ENCODE data around the gene RNF149. TPM values are rescaled to one million over a fixed set of nuclear protein-coding genes. Genes with fewer than 3 reads are reported as not detected.

RNF149 gene
- total RNA-seq, 1 donor from 2014 or later: 32.0 TPM

- peak overlapping the region; percentile 93 for H3K4me3 Mint-ChIP-seq (ENCODE audit: unreplicated experiment)
- H3K36me3 Mint-ChIP-seq (ENCODE audit: low read depth, unreplicated experiment): peaks cover 5% of the 10 kb centered on the region
- no peaks in the 10 kb centered on the region for H3K9me3 Mint-ChIP-seq (ENCODE audit: unreplicated experiment)
- no peaks in the 10 kb centered on the region for H3K27me3 Mint-ChIP-seq (ENCODE audit: unreplicated experiment)
- TF ChIP-seq, protein P1, sequence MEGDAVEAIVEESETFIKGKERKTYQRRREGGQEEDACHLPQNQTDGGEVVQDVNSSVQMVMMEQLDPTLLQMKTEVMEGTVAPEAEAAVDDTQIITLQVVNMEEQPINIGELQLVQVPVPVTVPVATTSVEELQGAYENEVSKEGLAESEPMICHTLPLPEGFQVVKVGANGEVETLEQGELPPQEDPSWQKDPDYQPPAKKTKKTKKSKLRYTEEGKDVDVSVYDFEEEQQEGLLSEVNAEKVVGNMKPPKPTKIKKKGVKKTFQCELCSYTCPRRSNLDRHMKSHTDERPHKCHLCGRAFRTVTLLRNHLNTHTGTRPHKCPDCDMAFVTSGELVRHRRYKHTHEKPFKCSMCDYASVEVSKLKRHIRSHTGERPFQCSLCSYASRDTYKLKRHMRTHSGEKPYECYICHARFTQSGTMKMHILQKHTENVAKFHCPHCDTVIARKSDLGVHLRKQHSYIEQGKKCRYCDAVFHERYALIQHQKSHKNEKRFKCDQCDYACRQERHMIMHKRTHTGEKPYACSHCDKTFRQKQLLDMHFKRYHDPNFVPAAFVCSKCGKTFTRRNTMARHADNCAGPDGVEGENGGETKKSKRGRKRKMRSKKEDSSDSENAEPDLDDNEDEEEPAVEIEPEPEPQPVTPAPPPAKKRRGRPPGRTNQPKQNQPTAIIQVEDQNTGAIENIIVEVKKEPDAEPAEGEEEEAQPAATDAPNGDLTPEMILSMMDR (IDR thresholded peaks at IDR 0.05; ENCODE audit: unreplicated experiment): no peak
- peak; percentile 25 for DNase-seq (ENCODE audit: low spot score)
- H3K27ac Mint-ChIP-seq (ENCODE audit: unreplicated experiment): no peak overlapping the region
- H3K4me1 Mint-ChIP-seq (ENCODE audit: unreplicated experiment): peaks cover 31% of the 10 kb centered on the region
Measured at GRCh38 chr2:101307950-101308431, 510 bp downstream of the RNF149 start.

- no peaks in the 10 kb centered on the region for H3K27me3 Mint-ChIP-seq (ENCODE audit: unreplicated experiment)
- no peak for DNase-seq (ENCODE audit: low spot score)
- H3K4me1 Mint-ChIP-seq (ENCODE audit: unreplicated experiment): peaks cover 31% of the 10 kb centered on the region
- no peaks in the 10 kb centered on the region for H3K9me3 Mint-ChIP-seq (ENCODE audit: unreplicated experiment)
- no peak overlapping the region for H3K27ac Mint-ChIP-seq (ENCODE audit: unreplicated experiment)
- peak overlapping the region; percentile 93 for H3K4me3 Mint-ChIP-seq (ENCODE audit: unreplicated experiment)
- peaks cover 5% of the 10 kb centered on the region for H3K36me3 Mint-ChIP-seq (ENCODE audit: low read depth, unreplicated experiment)
- TF ChIP-seq, protein P1 (IDR thresholded peaks at IDR 0.05; ENCODE audit: unreplicated experiment): no peak
Measured at GRCh38 chr2:101307503-101307902, 998 bp downstream of the RNF149 start.

DNA sequence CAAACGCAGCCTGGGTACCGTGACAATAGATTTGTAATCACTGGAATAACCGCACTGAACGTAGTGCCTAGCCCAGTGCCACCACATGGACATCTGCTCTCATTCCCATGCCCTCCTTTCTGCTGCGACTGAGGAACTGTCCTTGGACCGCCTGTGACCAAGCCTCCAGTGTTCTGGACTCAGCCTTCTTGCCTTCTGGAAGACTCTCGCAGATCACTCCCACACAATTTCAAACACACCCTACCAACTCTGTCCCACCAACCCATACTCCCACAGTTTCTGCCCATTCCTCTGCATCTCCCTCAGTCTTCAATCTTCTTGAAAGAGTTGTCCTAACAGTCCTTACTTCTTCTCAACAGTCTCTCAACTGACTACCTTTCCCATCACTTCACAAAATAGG is 2.1 kb downstream of the RNF149 start:
- Mint-ChIP-seq H3K4me3 (ENCODE audit: unreplicated experiment) (peak overlapping the region; percentile 93), H3K27me3 (ENCODE audit: unreplicated experiment) (no peaks in the 10 kb centered on the region), H3K9me3 (ENCODE audit: unreplicated experiment) (no peaks in the 10 kb centered on the region), H3K27ac (ENCODE audit: unreplicated experiment) (no peak overlapping the region), H3K36me3 (ENCODE audit: low read depth, unreplicated experiment) (peaks cover 5% of the 10 kb centered on the region), H3K4me1 (ENCODE audit: unreplicated experiment) (peaks cover 31% of the 10 kb centered on the region)
- DNase-seq (ENCODE audit: low spot score): no peak
- TF ChIP-seq, protein P1 (IDR thresholded peaks at IDR 0.05; ENCODE audit: unreplicated experiment): no peak

GRCh38 chr2:101305492-101306078 is 2.9 kb downstream of the RNF149 start:
- Mint-ChIP-seq H3K27me3 (ENCODE audit: unreplicated experiment) (no peaks in the 10 kb centered on the region), H3K36me3 (ENCODE audit: low read depth, unreplicated experiment) (peaks cover 5% of the 10 kb centered on the region), H3K4me1 (ENCODE audit: unreplicated experiment) (peaks cover 31% of the 10 kb centered on the region), H3K27ac (ENCODE audit: unreplicated experiment) (no peak overlapping the region), H3K4me3 (ENCODE audit: unreplicated experiment) (peak overlapping the region; percentile 93), H3K9me3 (ENCODE audit: unreplicated experiment) (no peaks in the 10 kb centered on the region)
- DNase-seq (ENCODE audit: low spot score): no peak
- TF ChIP-seq, protein P1 (IDR thresholded peaks at IDR 0.05; ENCODE audit: unreplicated experiment): no peak

DNA sequence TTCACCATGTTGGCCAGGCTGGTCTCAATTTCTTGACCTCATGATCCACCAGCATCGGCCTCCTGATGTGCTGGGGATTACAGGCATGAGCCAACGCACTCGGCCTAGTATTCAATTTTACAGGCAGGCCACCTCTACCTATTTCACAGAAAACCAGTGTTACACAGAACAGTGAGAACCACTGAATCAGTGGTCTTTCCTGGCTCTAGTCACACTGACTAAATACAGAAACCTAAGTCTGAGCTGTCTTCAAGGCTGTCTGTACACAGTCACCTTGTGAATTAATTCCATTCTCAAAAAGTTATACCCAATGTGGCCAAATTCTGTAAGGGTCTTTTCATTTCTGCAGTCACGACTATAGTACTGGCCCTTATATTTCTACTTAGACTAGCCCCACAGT is 3.5 kb downstream of the RNF149 start:
- TF ChIP-seq, protein P1 (IDR thresholded peaks at IDR 0.05; ENCODE audit: unreplicated experiment): no peak
- Mint-ChIP-seq H3K27ac (ENCODE audit: unreplicated experiment) (no peak overlapping the region), H3K4me3 (ENCODE audit: unreplicated experiment) (no peak overlapping the region), H3K27me3 (ENCODE audit: unreplicated experiment) (no peaks in the 10 kb centered on the region), H3K36me3 (ENCODE audit: low read depth, unreplicated experiment) (peaks cover 5% of the 10 kb centered on the region), H3K4me1 (ENCODE audit: unreplicated experiment) (peaks cover 31% of the 10 kb centered on the region), H3K9me3 (ENCODE audit: unreplicated experiment) (no peaks in the 10 kb centered on the region)
- DNase-seq (ENCODE audit: low spot score): no peak

Measured in endothelial cell (in vitro differentiated cells).